NCI-H146 treated with DMSO at 0.1 percent for 48 hours (cell line): Measurements from ENCODE around the gene C17orf78.
"Not testable (repeated sequence)": the region's sequence is repeated elsewhere in the genome, so short reads cannot be mapped to it uniquely, and the experiment has no call there.

Source experiments
- DNase-seq: peaks from one replicate; lab custom pipeline; 2025; ENCODE audit not compliant: unreplicated experiment; lab: John Stamatoyannopoulos, UW

Gene C17orf78

GRCh38 chr17:37430051-37430627, 54.4 kb downstream of the C17orf78 start:
- DNase-seq: no peak

- no peak for DNase-seq
Observed at GRCh38 chr17:37432671-37433070, 56.9 kb downstream of the C17orf78 start.

GRCh38 chr17:37438141-37438540, 62.4 kb downstream of the C17orf78 start:
- no peak for DNase-seq

- DNase-seq: no peak
Observed at GRCh38 chr17:37440424-37440823, 64.6 kb downstream of the C17orf78 start.

GRCh38 chr17:37441369-37442014, 65.7 kb downstream of the C17orf78 start:
- DNase-seq: not testable (repeated sequence)
